MG63 (cell line): Measurements from ENCODE around the gene UQCC5. TPM values are rescaled to one million over a fixed set of nuclear protein-coding genes. Genes with fewer than 3 reads are reported as not detected.

Experiments
- DNase-seq: peaks from one replicate; pipeline ENCODE4 v3.0.0-alpha.2; 2020
- H3K27me3 ChIP-seq: fragments of 250-450 bp; sonication (Bioruptor Pico); 2 replicates; pipeline ENCODE4 v1.5.1; 2020; ENCODE audit warnings: mild to moderate bottlenecking, moderate library complexity
- H3K36me3 ChIP-seq: fragments of 250-450 bp; sonication (Bioruptor Pico); 2 replicates; pipeline ENCODE4 v1.5.1; 2020; ENCODE audit warnings: mild to moderate bottlenecking, moderate library complexity
- H3K4me3 ChIP-seq: fragments of 250-450 bp; sonication (Bioruptor Pico); 2 replicates; pipeline ENCODE4 v1.5.1; 2020; ENCODE audit warnings: mild to moderate bottlenecking, moderate library complexity
- H3K9me3 ChIP-seq: fragments of 250-450 bp; sonication (Bioruptor Pico); 2 replicates; pipeline ENCODE4 v1.5.1; 2020; ENCODE audit warnings: mild to moderate bottlenecking, moderate library complexity
- total RNA-seq: library from RNA; depleted of rRNA; stranded (reverse); fragments of >200 nt; shearing (Covaris generic); gene quantifications from 2 replicates; pipeline ENCODE4 v1.2.3, GENCODE V29; 2014; ENCODE audit warnings: low replicate concordance; rRNA removed

UQCC5 gene, protein sequence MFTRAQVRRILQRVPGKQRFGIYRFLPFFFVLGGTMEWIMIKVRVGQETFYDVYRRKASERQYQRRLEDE
- 0.20 TPM in 1 of 2 replicates, not detected in the other for total RNA-seq

DNA sequence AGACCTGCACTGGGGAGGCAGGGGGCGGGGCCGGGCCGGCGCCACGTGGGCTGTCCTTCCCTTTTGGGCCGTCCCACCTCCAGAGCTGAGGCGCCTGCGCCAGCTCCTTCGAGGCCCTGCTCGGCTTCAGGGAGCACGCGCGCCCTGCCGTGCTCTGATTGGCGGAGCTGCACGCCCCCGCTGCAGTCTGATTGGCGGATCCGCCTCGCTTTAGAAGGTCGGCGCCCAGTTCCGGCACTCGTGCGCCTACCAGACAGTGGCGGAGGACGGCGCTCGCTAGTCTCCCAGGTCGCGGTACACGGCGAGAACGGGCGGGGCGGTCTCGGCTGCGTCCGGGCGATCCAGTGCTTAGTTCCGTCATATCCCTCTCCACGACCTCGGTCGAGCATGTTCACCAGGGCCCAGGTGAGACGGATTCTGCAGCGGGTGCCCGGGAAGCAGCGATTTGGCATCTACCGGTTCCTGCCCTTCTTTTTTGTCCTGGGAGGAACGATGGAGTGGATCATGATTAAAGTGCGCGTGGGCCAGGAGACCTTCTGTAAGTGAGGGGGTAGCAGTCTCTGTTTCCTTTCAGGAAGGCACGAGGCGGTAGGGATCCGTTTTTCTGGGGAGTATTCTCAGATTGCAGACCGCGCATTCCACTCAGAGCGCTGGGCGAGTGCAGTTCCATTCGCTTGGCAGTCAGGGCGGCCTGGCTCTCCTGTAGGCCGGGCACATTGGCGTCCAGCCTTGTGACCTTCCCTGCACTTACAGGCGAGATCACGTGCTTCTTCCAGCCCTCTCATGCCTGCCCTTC is at the start of gene UQCC5:
Gene UQCC5 (plus strand): TSS at position 237 of the 796 bp plus-strand sequence. CDS start 151 bp downstream, at position 388.
- DNase-seq, result peak; percentile 96
- Histone ChIP-seq H3K9me3 (no peaks in the 10 kb centered on the region), H3K27me3 (no peaks in the 10 kb centered on the region), H3K36me3 (peaks cover 13% of the 10 kb centered on the region), H3K4me3 (peak within 1 kb of the TSS; percentile 84)

DNA sequence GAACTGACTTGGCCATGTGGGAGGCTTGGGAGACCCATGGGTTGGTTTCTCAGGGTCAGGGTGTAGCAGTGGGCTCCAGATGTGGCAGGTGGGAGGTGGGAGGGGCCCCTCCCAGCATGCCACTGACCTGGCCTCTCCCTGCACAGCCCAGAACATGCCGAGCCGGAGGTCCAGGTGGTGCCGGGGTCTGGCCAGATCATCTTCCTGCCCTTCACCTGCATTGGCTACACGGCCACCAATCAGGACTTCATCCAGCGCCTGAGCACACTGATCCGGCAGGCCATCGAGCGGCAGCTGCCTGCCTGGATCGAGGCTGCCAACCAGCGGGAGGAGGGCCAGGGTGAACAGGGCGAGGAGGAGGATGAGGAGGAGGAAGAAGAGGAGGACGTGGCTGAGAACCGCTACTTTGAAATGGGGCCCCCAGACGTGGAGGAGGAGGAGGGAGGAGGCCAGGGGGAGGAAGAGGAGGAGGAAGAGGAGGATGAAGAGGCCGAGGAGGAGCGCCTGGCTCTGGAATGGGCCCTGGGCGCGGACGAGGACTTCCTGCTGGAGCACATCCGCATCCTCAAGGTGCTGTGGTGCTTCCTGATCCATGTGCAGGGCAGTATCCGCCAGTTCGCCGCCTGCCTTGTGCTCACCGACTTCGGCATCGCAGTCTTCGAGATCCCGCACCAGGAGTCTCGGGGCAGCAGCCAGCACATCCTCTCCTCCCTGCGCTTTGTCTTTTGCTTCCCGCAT is 49.2 kb upstream of the UQCC5 start:
- Histone ChIP-seq H3K27me3 (no peaks in the 10 kb centered on the region), H3K9me3 (no peaks in the 10 kb centered on the region), H3K36me3 (no peaks in the 10 kb centered on the region; the same call in none of the 2 replicates), H3K4me3 (no peak overlapping the region)
- no peak for DNase-seq

DNA sequence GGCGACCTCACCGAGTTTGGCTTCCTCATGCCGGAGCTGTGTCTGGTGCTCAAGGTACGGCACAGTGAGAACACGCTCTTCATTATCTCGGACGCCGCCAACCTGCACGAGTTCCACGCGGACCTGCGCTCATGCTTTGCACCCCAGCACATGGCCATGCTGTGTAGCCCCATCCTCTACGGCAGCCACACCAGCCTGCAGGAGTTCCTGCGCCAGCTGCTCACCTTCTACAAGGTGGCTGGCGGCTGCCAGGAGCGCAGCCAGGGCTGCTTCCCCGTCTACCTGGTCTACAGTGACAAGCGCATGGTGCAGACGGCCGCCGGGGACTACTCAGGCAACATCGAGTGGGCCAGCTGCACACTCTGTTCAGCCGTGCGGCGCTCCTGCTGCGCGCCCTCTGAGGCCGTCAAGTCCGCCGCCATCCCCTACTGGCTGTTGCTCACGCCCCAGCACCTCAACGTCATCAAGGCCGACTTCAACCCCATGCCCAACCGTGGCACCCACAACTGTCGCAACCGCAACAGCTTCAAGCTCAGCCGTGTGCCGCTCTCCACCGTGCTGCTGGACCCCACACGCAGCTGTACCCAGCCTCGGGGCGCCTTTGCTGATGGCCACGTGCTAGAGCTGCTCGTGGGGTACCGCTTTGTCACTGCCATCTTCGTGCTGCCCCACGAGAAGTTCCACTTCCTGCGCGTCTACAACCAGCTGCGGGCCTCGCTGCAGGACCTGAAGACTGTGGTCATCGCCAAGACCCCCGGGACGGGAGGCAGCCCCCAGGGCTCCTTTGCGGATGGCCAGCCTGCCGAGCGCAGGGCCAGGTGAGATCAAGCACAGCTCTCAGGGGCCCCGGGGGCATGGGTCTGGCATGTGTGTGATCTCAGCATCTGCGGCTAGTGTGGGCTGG is 48.4 kb upstream of the UQCC5 start:
- no peaks in the 10 kb centered on the region for H3K9me3 ChIP-seq
- no peaks in the 10 kb centered on the region; the same call in none of the 2 replicates for H3K36me3 ChIP-seq
- no peak overlapping the region for H3K4me3 ChIP-seq
- no peak for DNase-seq
- H3K27me3 ChIP-seq, result no peaks in the 10 kb centered on the region

DNA sequence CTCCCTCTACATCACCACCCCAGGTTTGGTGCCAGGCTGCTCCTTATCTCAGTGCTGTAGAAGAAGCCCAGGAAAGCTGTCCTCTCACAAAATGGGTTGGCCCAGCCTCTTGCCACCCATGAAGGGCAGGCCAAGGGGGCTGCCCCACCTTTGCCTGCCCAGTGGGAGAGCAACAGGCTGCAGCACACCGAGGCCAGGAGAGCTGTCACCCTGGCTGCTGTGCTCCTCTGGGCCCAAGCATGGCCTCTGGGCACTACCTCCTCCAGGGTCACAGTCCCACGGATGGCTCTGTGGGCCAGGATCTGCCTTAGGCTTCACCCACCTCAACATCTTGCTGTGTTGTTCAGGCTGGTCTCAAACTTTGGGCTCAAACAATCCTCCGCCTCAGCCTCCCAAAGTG is 47.7 kb upstream of the UQCC5 start:
- DNase-seq, result no peak
- Histone ChIP-seq H3K9me3 (no peaks in the 10 kb centered on the region), H3K4me3 (no peak overlapping the region), H3K27me3 (no peaks in the 10 kb centered on the region), H3K36me3 (no peaks in the 10 kb centered on the region; the same call in none of the 2 replicates)

DNA sequence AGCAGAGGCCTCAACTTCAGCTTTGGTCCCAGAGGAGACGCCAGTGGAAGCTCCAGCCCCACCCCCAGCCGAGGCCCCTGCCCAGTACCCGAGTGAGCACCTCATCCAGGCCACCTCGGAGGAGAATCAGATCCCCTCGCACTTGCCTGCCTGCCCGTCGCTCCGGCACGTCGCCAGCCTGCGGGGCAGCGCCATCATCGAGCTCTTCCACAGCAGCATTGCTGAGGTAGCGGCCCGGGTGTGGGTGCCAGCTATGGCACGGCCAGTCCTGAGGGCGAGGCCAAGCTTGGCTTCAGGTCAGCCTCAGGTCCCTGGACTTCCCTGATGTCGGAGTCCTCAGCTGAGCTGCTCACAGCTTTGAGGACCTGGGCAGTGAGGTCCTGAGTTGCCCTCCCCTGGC is 47.0 kb upstream of the UQCC5 start:
- Histone ChIP-seq H3K27me3 (no peaks in the 10 kb centered on the region), H3K4me3 (no peak overlapping the region), H3K9me3 (no peaks in the 10 kb centered on the region), H3K36me3 (no peaks in the 10 kb centered on the region; the same call in none of the 2 replicates)
- DNase-seq, result no peak

DNA sequence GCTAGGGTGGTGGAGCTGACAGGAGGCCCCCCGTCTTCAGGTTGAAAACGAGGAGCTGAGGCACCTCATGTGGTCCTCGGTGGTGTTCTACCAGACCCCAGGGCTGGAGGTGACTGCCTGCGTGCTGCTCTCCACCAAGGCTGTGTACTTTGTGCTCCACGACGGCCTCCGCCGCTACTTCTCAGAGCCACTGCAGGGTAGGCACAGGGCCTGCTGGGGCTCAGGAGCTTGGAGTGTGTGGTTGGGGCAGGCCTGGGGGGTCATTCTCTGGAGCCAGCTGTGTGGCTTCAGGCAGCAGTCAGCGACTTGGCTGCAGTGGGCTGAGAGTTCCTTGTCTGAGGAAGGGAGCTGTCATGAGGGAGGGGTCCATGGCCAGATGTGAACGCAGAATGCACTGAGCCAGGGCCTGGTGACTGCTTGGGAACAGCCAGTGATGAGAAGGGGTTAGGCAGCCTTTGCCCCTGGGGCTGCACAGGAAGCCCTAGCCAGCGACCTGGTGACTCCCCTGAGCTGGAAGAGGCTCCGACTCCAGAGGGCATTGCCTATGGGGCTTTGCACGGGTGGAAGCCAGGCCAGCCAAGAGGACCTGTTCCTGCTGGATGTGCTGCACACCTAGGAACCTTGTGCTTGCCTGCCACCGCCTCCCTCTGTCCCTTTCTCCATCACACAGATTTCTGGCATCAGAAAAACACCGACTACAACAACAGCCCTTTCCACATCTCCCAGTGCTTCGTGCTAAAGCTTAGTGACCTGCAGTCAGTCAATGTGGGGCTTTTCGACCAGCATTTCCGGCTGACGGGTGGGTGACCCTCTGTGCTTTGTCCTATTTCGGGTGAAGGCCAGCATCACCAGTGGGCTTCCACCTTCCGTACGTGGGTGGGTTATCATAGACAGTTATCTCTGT is 46.1 kb upstream of the UQCC5 start:
- Histone ChIP-seq H3K9me3 (no peaks in the 10 kb centered on the region), H3K27me3 (no peaks in the 10 kb centered on the region), H3K4me3 (no peak overlapping the region), H3K36me3 (no peaks in the 10 kb centered on the region; the same call in none of the 2 replicates)
- DNase-seq, result no peak

DNA sequence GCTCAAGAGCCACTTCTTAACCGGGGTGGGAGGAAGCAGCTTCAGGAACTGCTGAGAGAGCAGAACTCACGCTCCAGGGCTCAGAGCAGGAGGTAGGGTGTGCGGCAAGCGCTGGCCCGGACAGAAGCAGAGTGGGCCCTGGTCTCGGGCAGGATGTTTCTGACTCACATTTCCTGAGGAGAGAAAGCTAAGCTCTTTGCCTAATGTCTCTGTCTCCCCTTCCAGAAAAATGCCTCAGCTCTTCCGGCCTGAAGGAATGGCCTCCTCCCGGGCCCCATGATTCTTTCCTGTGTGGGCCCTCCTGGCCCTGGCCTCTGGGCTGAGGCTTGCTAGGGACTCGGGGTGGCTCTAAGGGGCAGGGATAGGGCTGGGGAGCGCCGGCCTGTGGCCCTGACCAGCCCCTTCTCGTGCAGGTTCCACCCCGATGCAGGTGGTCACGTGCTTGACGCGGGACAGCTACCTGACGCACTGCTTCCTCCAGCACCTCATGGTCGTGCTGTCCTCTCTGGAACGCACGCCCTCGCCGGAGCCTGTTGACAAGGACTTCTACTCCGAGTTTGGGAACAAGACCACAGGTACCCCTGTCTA is 45.4 kb upstream of the UQCC5 start:
- H3K9me3 ChIP-seq, result no peaks in the 10 kb centered on the region
- no peaks in the 10 kb centered on the region for H3K27me3 ChIP-seq
- H3K36me3 ChIP-seq, result no peaks in the 10 kb centered on the region; the same call in none of the 2 replicates
- H3K4me3 ChIP-seq, result no peak overlapping the region
- no peak for DNase-seq

DNA sequence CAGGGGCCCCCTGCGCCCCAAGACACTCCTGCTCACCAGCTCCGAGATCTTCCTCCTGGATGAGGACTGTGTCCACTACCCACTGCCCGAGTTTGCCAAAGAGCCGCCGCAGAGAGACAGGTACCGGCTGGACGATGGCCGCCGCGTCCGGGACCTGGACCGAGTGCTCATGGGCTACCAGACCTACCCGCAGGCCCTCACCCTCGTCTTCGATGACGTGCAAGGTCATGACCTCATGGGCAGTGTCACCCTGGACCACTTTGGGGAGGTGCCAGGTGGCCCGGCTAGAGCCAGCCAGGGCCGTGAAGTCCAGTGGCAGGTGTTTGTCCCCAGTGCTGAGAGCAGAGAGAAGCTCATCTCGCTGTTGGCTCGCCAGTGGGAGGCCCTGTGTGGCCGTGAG is 44.3 kb upstream of the UQCC5 start:
- no peaks in the 10 kb centered on the region for H3K27me3 ChIP-seq
- H3K4me3 ChIP-seq, result no peak overlapping the region
- no peak for DNase-seq
- no peaks in the 10 kb centered on the region; the same call in none of the 2 replicates for H3K36me3 ChIP-seq
- no peaks in the 10 kb centered on the region for H3K9me3 ChIP-seq

DNA sequence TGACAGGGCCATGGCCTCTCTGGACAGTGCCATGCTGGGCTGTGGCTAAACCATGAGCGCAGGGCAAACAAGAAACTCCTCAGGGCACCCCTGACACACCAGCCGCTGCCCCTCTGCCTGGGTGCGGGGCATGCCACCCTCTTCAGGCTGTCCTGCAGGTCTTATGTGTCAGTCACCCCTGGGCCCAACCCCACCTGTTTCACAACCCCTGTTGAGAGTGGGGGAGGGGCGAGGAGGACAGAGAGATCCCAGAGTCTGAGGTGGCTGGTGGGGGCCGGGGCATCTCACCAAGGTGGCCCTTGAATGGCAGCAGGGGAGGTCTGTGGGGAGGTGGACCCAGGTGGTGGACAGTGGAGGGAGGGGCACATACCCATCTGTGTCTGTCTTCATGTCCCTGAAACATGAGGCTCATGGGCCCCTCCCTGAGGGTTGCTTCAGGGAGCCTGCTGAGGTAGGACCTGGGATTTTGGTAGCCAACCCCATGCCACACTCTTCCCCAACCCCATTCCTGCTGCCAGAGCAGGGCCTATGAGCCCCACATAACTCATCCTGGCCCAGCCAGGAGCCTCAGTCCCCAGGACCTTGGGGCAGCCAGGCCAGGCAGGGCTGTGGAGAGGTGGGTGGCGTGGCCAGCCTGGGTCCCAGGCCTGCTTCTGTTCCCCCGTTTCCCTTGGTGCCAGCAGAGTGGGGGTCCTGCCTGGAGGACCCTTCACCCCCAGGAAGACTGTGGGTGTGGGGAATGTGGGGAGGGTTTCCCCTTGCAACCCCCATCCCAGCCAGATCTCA is 43.0 kb upstream of the UQCC5 start:
- no peaks in the 10 kb centered on the region; the same call in 1 of the 2 replicates for H3K36me3 ChIP-seq
- no peak for DNase-seq
- H3K27me3 ChIP-seq, result no peaks in the 10 kb centered on the region
- H3K4me3 ChIP-seq, result no peak overlapping the region
- no peaks in the 10 kb centered on the region for H3K9me3 ChIP-seq

DNA sequence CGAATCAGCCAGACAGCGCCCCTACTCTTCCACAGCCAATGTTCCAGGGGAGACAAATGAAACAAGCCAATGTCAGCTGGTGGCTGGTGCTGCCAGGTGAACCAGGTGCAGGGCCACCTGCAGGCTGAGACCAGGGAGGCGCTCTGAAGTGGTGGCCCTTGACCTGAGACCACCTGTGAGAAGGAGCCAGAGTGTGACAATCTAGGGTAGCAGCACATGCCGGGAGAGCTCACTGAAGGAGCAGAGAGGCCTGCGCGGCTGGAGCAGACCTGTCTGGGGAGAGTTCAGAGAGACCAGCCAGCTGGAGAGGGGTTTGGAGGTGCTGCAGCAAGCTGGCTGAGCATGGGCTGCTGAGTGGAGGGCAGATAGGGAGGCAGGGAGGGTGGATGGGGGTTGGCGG is 42.0 kb upstream of the UQCC5 start:
- Histone ChIP-seq H3K4me3 (no peak overlapping the region), H3K27me3 (no peaks in the 10 kb centered on the region), H3K9me3 (no peaks in the 10 kb centered on the region), H3K36me3 (no peaks in the 10 kb centered on the region; the same call in 1 of the 2 replicates)
- DNase-seq, result no peak

DNA sequence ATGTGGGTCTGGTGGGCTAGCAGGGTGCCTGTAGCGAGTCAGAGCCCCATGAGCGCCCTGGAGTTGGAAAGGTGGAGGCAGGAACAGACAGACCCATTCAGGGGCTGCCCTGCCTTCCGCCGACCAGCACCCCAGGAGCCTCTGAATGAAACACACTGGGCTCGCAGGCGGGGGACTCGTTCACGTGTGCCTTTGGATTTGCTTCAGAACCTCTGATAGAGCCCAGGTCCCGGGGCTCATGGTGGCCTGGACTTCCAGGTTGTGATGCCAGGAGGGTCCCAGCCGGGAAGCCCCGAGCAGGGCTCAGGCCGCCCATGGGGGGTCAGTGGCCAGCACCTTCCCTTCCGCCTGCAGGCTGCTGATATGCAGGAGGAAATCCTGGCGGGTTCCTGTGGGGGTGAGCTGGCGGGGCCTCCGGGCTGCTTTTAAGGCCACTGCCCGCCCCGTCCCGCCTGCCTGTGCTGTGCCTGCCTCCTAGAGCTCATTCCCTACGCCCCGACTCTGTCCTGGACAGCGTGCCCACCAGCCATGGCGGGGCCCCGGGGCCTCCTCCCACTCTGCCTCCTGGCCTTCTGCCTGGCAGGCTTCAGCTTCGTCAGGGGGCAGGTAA is 41.4 kb upstream of the UQCC5 start, which contains the start of gene STAB1:
Gene STAB1 (plus strand): TSS at position 453 of the 610 bp plus-strand sequence. CDS start 76 bp downstream, at position 529.
- Histone ChIP-seq H3K27me3 (no peaks in the 10 kb centered on the region), H3K9me3 (no peaks in the 10 kb centered on the region), H3K4me3 (no peak within 1 kb of the TSS), H3K36me3 (no peaks in the 10 kb centered on the region; the same call in 1 of the 2 replicates)
- DNase-seq, result no peak

DNA sequence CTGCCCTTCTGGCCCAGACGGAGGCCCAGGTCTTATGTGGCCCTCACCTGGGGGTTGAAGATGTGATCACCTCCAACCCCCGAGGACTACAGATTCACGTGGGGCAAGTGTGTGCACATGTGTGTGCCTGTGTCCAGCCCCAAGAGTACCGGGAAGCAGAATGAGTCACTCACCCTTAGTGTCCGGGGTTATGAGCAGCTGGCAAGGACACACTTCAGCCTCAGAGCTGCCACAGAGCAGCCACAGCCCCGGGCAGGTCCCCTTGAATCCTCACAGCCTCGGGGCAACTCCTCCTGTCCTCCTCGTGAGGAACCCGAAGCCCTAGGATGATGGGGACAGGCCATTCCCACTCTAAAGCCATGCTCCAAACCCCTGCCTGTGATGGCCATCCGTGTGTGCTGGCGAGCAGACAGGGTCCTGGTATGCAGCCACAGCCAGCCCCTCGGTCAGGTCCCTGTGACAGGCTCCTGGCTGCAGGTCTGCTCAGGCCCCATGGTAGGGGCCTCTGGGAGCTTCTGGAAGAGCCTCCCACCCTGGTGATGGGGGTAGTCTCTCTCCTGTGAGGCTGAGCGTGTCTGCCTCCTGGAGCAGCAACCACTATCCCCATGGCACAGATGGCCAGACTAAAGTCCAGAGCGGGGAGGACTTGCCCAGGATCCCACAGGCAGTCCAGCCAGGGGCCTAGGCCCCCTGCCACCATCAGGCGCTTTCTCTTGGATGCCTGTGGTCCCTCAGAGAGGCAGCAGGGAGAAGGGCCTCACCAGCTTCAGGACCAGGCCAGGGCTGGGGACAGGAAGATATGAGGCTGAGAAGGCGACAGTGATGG is 40.4 kb upstream of the UQCC5 start:
- no peaks in the 10 kb centered on the region for H3K27me3 ChIP-seq
- DNase-seq, result peak; percentile 58
- H3K36me3 ChIP-seq, result no peaks in the 10 kb centered on the region; the same call in 1 of the 2 replicates
- H3K4me3 ChIP-seq, result no peak overlapping the region
- H3K9me3 ChIP-seq, result no peaks in the 10 kb centered on the region
